ENCODE measurements around the gene HHIPL1. TPM values are rescaled to one million over a fixed set of nuclear protein-coding genes. Genes with fewer than 3 reads are reported as not detected.

Gene HHIPL1
- total and polyA plus RNA-seq, 4 donors, result 0.31 to 4.0 (median 1.1) TPM

DNA sequence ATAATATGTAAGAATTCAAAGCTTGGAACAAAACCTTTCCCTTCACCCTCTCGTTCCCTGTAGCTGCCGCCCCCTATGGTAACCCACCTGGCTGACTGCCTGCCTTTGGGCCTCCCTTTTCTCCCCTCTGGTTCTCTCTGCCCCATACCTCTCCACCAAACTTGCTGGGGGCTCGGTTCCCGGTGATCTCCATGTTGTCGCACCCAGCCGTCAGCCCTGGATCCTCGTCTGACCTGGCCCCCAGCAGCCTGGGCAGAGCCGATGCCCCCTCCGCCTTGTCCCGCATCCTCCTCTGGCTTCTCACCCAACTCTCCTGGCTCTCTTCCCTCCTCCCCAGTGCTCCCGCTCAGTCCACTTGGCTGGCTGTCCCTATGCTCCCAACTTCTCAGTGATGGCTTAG, 43.7 kb downstream of the HHIPL1 start:
- no peak overlapping the region for H3K4me3 ChIP-seq
- H3K36me3 ChIP-seq (ENCODE audit: control insufficient read depth in 4 of 4, insufficient read depth in 4 of 4, low read length in 4 of 4), result no peaks in the 10 kb centered on the region
- H3K27ac ChIP-seq (ENCODE audit: low read depth in 1 of 2, low read length in 1 of 2), result no peak overlapping the region
- TF ChIP-seq, protein P1, sequence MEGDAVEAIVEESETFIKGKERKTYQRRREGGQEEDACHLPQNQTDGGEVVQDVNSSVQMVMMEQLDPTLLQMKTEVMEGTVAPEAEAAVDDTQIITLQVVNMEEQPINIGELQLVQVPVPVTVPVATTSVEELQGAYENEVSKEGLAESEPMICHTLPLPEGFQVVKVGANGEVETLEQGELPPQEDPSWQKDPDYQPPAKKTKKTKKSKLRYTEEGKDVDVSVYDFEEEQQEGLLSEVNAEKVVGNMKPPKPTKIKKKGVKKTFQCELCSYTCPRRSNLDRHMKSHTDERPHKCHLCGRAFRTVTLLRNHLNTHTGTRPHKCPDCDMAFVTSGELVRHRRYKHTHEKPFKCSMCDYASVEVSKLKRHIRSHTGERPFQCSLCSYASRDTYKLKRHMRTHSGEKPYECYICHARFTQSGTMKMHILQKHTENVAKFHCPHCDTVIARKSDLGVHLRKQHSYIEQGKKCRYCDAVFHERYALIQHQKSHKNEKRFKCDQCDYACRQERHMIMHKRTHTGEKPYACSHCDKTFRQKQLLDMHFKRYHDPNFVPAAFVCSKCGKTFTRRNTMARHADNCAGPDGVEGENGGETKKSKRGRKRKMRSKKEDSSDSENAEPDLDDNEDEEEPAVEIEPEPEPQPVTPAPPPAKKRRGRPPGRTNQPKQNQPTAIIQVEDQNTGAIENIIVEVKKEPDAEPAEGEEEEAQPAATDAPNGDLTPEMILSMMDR (IDR thresholded peaks at IDR 0.05; ENCODE audit: control extremely low read depth, extremely low read depth), result no peak
- ATAC-seq (ENCODE audit: insufficient read depth, low FRiP score), result no peak
- H3K4me1 ChIP-seq (ENCODE audit: control insufficient read depth in 5 of 5, insufficient read depth in 5 of 5, low read length in 5 of 5), result peaks cover 0 to 9% (median 4%) of the 10 kb centered on the region in 5 donors
- DNase-seq, result no peak
- H3K9me3 ChIP-seq (ENCODE audit: control insufficient read depth in 4 of 4, insufficient read depth in 3 of 4, low read length in 3 of 4), result no peaks in the 10 kb centered on the region
- 86 to 87% methylated on average over 11 of the region's 11 CpGs for WGBS, 2 donors
- no peaks in the 10 kb centered on the region for H3K27me3 ChIP-seq (ENCODE audit: control insufficient read depth in 3 of 3, insufficient read depth in 3 of 3, low read length in 2 of 3)
- H3K9ac ChIP-seq (ENCODE audit: insufficient read depth in 1 of 2, low read length in 2 of 2), result no peak overlapping the region

DNA sequence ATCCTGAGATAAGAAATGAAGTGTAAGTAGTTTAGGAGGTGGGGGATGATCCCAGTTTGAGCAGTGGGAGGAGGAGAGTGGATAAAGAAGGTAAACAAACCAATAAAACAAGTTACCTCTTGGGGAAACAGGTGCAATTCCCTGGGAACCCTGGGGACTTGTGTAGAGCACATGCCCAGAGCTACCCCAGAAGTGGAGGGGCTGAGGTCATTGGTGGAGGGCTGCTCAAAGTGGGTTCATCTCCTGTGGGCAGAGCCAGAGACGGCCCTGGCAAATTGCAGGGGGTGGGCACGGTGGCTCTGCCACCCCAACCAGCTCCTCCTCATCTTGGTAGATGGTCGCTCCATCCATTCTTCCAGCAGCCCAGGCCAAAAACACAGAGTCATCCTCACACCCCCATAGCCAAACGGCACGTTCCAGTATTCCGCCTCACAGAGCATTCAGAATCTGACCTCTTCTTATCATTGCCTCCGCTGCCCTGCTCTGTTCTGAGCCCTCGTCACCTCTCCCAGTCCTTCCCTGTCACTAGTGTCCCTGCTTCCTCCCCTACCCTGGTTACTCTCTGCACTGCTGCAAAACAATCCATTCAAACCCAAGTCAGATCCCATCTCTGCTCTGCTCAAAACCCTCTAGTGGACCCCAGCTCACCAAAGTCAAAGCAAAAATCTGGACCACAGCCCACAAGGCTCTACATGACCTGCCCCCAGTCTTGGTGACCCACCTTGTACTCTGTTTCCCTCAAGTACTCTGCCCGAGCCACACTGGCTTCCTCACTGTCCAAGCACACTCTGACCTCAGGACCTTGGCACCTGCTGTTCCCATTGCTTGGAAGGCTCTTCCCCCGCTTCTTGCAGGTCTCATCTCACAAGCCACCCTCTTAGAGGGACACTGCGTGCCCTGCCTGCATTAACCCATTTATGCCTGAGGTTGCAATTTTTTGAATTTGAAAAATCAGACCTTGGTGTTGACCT, 44.6 kb downstream of the HHIPL1 start:
- Histone ChIP-seq H3K4me1 (ENCODE audit: control insufficient read depth in 5 of 5, insufficient read depth in 5 of 5, low read length in 5 of 5) (peaks cover 0 to 9% (median 3%) of the 10 kb centered on the region in 5 donors), H3K27me3 (ENCODE audit: control insufficient read depth in 3 of 3, insufficient read depth in 3 of 3, low read length in 2 of 3) (no peaks in the 10 kb centered on the region), H3K9ac (ENCODE audit: insufficient read depth in 1 of 2, low read length in 2 of 2) (no peak overlapping the region), H3K9me3 (ENCODE audit: control insufficient read depth in 4 of 4, insufficient read depth in 3 of 4, low read length in 3 of 4) (no peaks in the 10 kb centered on the region), H3K4me3 (no peak overlapping the region), H3K36me3 (ENCODE audit: control insufficient read depth in 4 of 4, insufficient read depth in 4 of 4, low read length in 4 of 4) (no peaks in the 10 kb centered on the region), H3K27ac (ENCODE audit: low read depth in 1 of 2, low read length in 1 of 2) (no peak overlapping the region)
- TF ChIP-seq, protein P1 (IDR thresholded peaks at IDR 0.05; ENCODE audit: control extremely low read depth, extremely low read depth), result no peak
- 87 to 95% methylated on average over 11 of the region's 11 CpGs for WGBS, 2 donors
- no peak for ATAC-seq (ENCODE audit: insufficient read depth, low FRiP score)
- DNase-seq, result no peak

DNA sequence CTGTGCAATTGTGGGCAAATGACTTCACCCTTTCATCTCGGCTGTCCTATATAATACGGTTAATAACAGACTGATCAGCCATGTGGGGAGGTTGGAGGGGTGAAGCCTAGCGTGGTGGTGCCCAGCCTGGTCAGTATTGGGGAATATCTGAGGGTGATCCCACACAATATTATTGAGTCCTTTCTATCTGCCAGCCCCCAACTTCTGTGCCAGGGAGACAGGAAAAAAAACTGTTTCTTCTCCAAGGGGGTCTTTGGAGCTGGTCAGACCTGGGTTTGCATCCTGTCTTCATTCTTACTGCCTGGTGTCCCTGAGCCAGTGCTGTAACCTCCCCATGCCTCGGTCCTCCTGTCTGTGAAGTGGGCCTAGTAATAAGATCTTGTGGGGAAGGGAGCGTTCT, 45.7 kb downstream of the HHIPL1 start:
- DNase-seq (no peak), ATAC-seq (ENCODE audit: insufficient read depth, low FRiP score) (no peak)
- H3K27ac ChIP-seq (ENCODE audit: low read depth in 1 of 2, low read length in 1 of 2), result no peak overlapping the region
- H3K4me3 ChIP-seq, result no peak overlapping the region
- peaks cover 0 to 6% (median 0%) of the 10 kb centered on the region in 5 donors for H3K4me1 ChIP-seq (ENCODE audit: control insufficient read depth in 5 of 5, insufficient read depth in 5 of 5, low read length in 5 of 5)
- TF ChIP-seq, protein P1 (IDR thresholded peaks at IDR 0.05; ENCODE audit: control extremely low read depth, extremely low read depth), result no peak
- H3K27me3 ChIP-seq (ENCODE audit: control insufficient read depth in 3 of 3, insufficient read depth in 3 of 3, low read length in 2 of 3), result no peaks in the 10 kb centered on the region
- no peak overlapping the region for H3K9ac ChIP-seq (ENCODE audit: insufficient read depth in 1 of 2, low read length in 2 of 2)
- no peaks in the 10 kb centered on the region for H3K9me3 ChIP-seq (ENCODE audit: control insufficient read depth in 4 of 4, insufficient read depth in 3 of 4, low read length in 3 of 4)
- H3K36me3 ChIP-seq (ENCODE audit: control insufficient read depth in 4 of 4, insufficient read depth in 4 of 4, low read length in 4 of 4), result no peaks in the 10 kb centered on the region
- WGBS, 2 donors, result 79 to 83% methylated on average over 5 of the region's 5 CpGs
